H1 (cell line): ENCODE results near the gene SNX24. TPM values are rescaled to one million over a fixed set of nuclear protein-coding genes. Genes with fewer than 3 reads are reported as not detected.

Experiments used
- CTCF ChIA-PET: fragments of 300-600 bp; sonication (Branson Sonifier 250); formaldehyde crosslinking; loops from one replicate; lab custom pipeline; 2021; ENCODE audit not compliant: partially characterized antibody; lab: Charles Lee
- POLR2A ChIA-PET: fragments of 300-600 bp; sonication (Branson Sonifier 250); formaldehyde crosslinking; loops from one replicate; lab custom pipeline; 2021; ENCODE audit warnings: inconsistent platforms; ENCODE audit not compliant: partially characterized antibody; lab: Charles Lee
- DNase-seq, 2 experiments: peaks; one replicate each; pipeline versions ENCODE4 v3.0.0 to v3.0.0-alpha.2; 2010 to 2022; ENCODE audit warnings: low spot score in 2 of 2, low read depth in 1 of 2, mixed read lengths in 1 of 2
- FAIRE-seq: peaks from 2 replicates; lab custom pipeline; 2011; peaks lifted over from hg19 to GRCh38; lab: Jason Lieb, UNC
- H2AFZ ChIP-seq: 2 replicates; pipeline ENCODE4 v1.8.1; 2012; ENCODE audit warnings: low read length, inconsistent platforms
- H2AK5ac ChIP-seq: 2 replicates; pipeline ENCODE4 v1.6.1; 2013; ENCODE audit warnings: low read depth, low read length
- H2BK120ac ChIP-seq: replicated peaks from 2 replicates; pipeline ENCODE3; 2013; ENCODE audit warnings: low read depth, low read length, inconsistent platforms
- H2BK12ac ChIP-seq: 2 replicates; pipeline ENCODE4 v1.6.1; 2013; ENCODE audit warnings: low read depth, low read length
- H2BK15ac ChIP-seq: 2 replicates; pipeline ENCODE4 v1.6.1; 2013; ENCODE audit warnings: low read length
- H2BK20ac ChIP-seq: 2 replicates; pipeline ENCODE4 v1.6.1; 2013; ENCODE audit warnings: low read length
- H2BK5ac ChIP-seq: 2 replicates; pipeline ENCODE4 v1.6.1; 2013; ENCODE audit warnings: low read depth, low read length
- H3K14ac ChIP-seq: 2 replicates; pipeline ENCODE4 v1.6.1; 2013; ENCODE audit warnings: inconsistent platforms; ENCODE audit not compliant: insufficient read length
- H3K18ac ChIP-seq: 2 replicates; pipeline ENCODE4 v1.6.1; 2013; ENCODE audit warnings: low read length; ENCODE audit errors: extremely low read depth
- H3K23ac ChIP-seq: 2 replicates; pipeline ENCODE4 v1.6.1; 2013; ENCODE audit warnings: inconsistent platforms; ENCODE audit not compliant: insufficient read length
- H3K23me2 ChIP-seq: 2 replicates; pipeline ENCODE4 v1.6.1; 2013; ENCODE audit warnings: low read depth, low read length
- H3K27ac ChIP-seq: 2 replicates; pipeline ENCODE4 v1.6.1; 2011; ENCODE audit warnings: low read depth, low read length, inconsistent platforms
- H3K27me3 ChIP-seq, 4 experiments: replicated peaks in 1 of 4; 1 replicate in 1 of 4; 2 replicates in 3 of 4; pipeline versions ENCODE4 v1.6.1 to v1.8.1; 2011 to 2013; ENCODE audit warnings: low read length in 3 of 4, mild to moderate bottlenecking in 3 of 4, inconsistent platforms in 2 of 4, mixed read lengths in 2 of 4, moderate library complexity in 1 of 4; ENCODE audit not compliant: control insufficient read depth in 3 of 4, insufficient read depth in 3 of 4; ENCODE audit errors: extremely low read depth in 1 of 4
- H3K36me3 ChIP-seq, 4 experiments: 2 replicates each; pipeline versions ENCODE4 v1.6.1 to v1.8.1; 2011 to 2013; ENCODE audit warnings: mild to moderate bottlenecking in 4 of 4, low read length in 3 of 4, moderate library complexity in 2 of 4, control low read depth in 1 of 4, inconsistent platforms in 1 of 4; ENCODE audit not compliant: insufficient read depth in 4 of 4, control insufficient read depth in 2 of 4
- H3K4ac ChIP-seq: replicated peaks from 2 replicates; pipeline ENCODE3; 2013; ENCODE audit warnings: low read length, low read depth, mixed read lengths, inconsistent platforms; ENCODE audit not compliant: insufficient read length
- H3K4me1 ChIP-seq, 4 experiments: replicated peaks in 1 of 4; 1 replicate in 1 of 4; 2 replicates in 3 of 4; pipeline versions ENCODE4 v1.6.1 to v1.8.1; 2011 to 2013; ENCODE audit warnings: low read length in 3 of 4, inconsistent platforms in 2 of 4, mixed read lengths in 1 of 4; ENCODE audit not compliant: insufficient read depth in 4 of 4, control insufficient read depth in 3 of 4
- H3K4me2 ChIP-seq, 2 experiments: 2 replicates each; pipeline versions ENCODE4 v1.6.1 to v1.8.1; 2011 to 2013; ENCODE audit warnings: low read depth in 2 of 2, low read length in 2 of 2, control low read depth in 1 of 2, inconsistent platforms in 1 of 2, mild to moderate bottlenecking in 1 of 2; ENCODE audit not compliant: insufficient read depth in 1 of 2
- H3K4me3 ChIP-seq, 4 experiments: fragments of 200-600, 300-600 bp in 1 of 4; sonication (generic), shearing (Covaris generic), sonication (Bioruptor Twin) in 1 of 4; 2 replicates each; pipeline versions ENCODE4 v1.5.1 to v1.8.1; 2011 to 2016; ENCODE audit warnings: low read length in 4 of 4, low read depth in 3 of 4, control low read depth in 2 of 4, inconsistent platforms in 2 of 4, mild to moderate bottlenecking in 2 of 4, mixed read lengths in 1 of 4, moderate library complexity in 1 of 4; ENCODE audit not compliant: insufficient read depth in 2 of 4; ENCODE audit errors: extremely low read depth in 1 of 4
- H3K56ac ChIP-seq: replicated peaks from 2 replicates; pipeline ENCODE3; 2013; ENCODE audit warnings: low read depth, mild to moderate bottlenecking, mixed read lengths, low read length, inconsistent platforms; ENCODE audit not compliant: insufficient read length
- H3K79me1 ChIP-seq: 2 replicates; pipeline ENCODE4 v1.6.1; 2013; ENCODE audit warnings: low read depth, low read length, control low read depth
- H3K79me2 ChIP-seq, 2 experiments: 2 replicates each; pipeline versions ENCODE4 v1.6.1 to v1.8.1; 2012 to 2013; ENCODE audit warnings: low read length in 2 of 2, mild to moderate bottlenecking in 2 of 2, inconsistent platforms in 1 of 2; ENCODE audit not compliant: insufficient read depth in 2 of 2, control insufficient read depth in 1 of 2
- H3K9ac ChIP-seq, 4 experiments: replicated peaks in 1 of 4; 1 replicate in 1 of 4; 2 replicates in 3 of 4; pipeline versions ENCODE4 v1.6.1 to v1.8.1; 2011 to 2013; ENCODE audit warnings: low read depth in 3 of 4, low read length in 3 of 4, control low read depth in 2 of 4, mild to moderate bottlenecking in 2 of 4, moderate library complexity in 2 of 4, inconsistent platforms in 1 of 4; ENCODE audit errors: extremely low read depth in 1 of 4
- H3K9me3 ChIP-seq, 2 experiments: 2 replicates each; pipeline versions ENCODE4 v1.6.1 to v1.8.1; 2012 to 2013; ENCODE audit warnings: mild to moderate bottlenecking in 2 of 2, moderate library complexity in 2 of 2, control low read depth in 1 of 2, inconsistent platforms in 1 of 2, low read depth in 1 of 2, low read length in 1 of 2, mixed read lengths in 1 of 2; ENCODE audit not compliant: insufficient read depth in 2 of 2
- H4K20me1 ChIP-seq, 2 experiments: replicated peaks in 1 of 2; 2 replicates each; pipeline versions ENCODE3 to v1.8.1; 2011 to 2013; ENCODE audit warnings: inconsistent platforms in 2 of 2, low read length in 2 of 2, mild to moderate bottlenecking in 1 of 2; ENCODE audit not compliant: insufficient read depth in 2 of 2, control insufficient read depth in 1 of 2
- H4K5ac ChIP-seq: 2 replicates; pipeline ENCODE4 v1.6.1; 2013; ENCODE audit warnings: low read length, low read depth, mixed read lengths, inconsistent platforms; ENCODE audit not compliant: insufficient read length
- H4K8ac ChIP-seq: 2 replicates; pipeline ENCODE4 v1.8.0; 2013; ENCODE audit warnings: mild to moderate bottlenecking, moderate library complexity, low read length, inconsistent platforms; ENCODE audit not compliant: insufficient read depth; ENCODE audit errors: extremely low read depth
- H4K91ac ChIP-seq: replicated peaks from 2 replicates; pipeline ENCODE3; 2013; ENCODE audit warnings: low read length, mixed read lengths, inconsistent platforms; ENCODE audit not compliant: insufficient read length
- BRCA1 ChIP-seq: IDR thresholded peaks from 2 replicates; pipeline ENCODE4 v1.6.1; 2012; ENCODE audit warnings: low read depth, low read length, improper control_type of control experiment
- CHD1 ChIP-seq: IDR thresholded peaks from 2 replicates; pipeline ENCODE4 v1.6.1; 2012; ENCODE audit warnings: low read depth, low read length, improper control_type of control experiment
- CREB1 ChIP-seq: IDR thresholded peaks from 2 replicates; pipeline ENCODE4 v1.6.1; 2012; ENCODE audit warnings: inconsistent platforms
- CTCF ChIP-seq, 3 experiments: IDR thresholded peaks; 1 replicate in 2 of 3; 2 replicates in 1 of 3; pipeline versions ENCODE4 v1.5.1 to v1.6.1; 2011; ENCODE audit warnings: low read length in 3 of 3, mild to moderate bottlenecking in 3 of 3, inconsistent platforms in 2 of 3, low read depth in 1 of 3, moderate library complexity in 1 of 3; ENCODE audit not compliant: insufficient read depth in 1 of 3; ENCODE audit errors: control extremely low read depth in 1 of 3
- MAFK ChIP-seq: IDR thresholded peaks from 2 replicates; pipeline ENCODE4 v1.6.1; 2012; ENCODE audit warnings: low read depth, mild to moderate bottlenecking, improper control_type of control experiment, low read length
- SIRT6 ChIP-seq: IDR thresholded peaks from one replicate; pipeline ENCODE4 v1.7.1; 2012; ENCODE audit warnings: low read length, inconsistent platforms
- SP2 ChIP-seq: IDR thresholded peaks from 2 replicates; pipeline ENCODE4 v1.6.1; 2012; ENCODE audit warnings: mild to moderate bottlenecking, low read length, inconsistent platforms
- TCF12 ChIP-seq: IDR thresholded peaks from 2 replicates; pipeline ENCODE4 v1.6.1; 2011; ENCODE audit warnings: low read depth, mild to moderate bottlenecking, low read length
- WGBS, 2 experiments: shearing (Covaris generic) in 1 of 2; methylation state at CpG; one replicate each; pipeline versions ENCODE4 v1.1.6 to v1.1.7; 2013 to 2015; ENCODE audit warnings: low lambda C conversion rate in 2 of 2, mixed read lengths in 2 of 2, inconsistent platforms in 1 of 2, low coverage in 1 of 2, missing lambda C conversion rate in 1 of 2; ENCODE audit not compliant: insufficient replicate concordance in 2 of 2, insufficient coverage in 1 of 2, insufficient read length in 1 of 2; ENCODE audit errors: extremely low coverage in 1 of 2, missing lambda C conversion rate in 1 of 2; 5-methylcytosine and 5-hydroxymethylcytosine counted together
- polyA plus RNA-seq, 7 experiments: library from polyadenylated mRNA; depleted of rRNA in 3 of 7; stranded (reverse) in 5 of 7; unstranded in 2 of 7; fragments of >200 nt in 5 of 7; fragments of 200-250 nt in 2 of 7; gene quantifications; 1 replicate in 5 of 7; 2 replicates in 1 of 7; 4 replicates in 1 of 7; pipeline versions ENCODE4 v1.2.1 to v1.2.3, GENCODE V29; 2011 to 2013; ENCODE audit warnings: missing spikeins in 2 of 7, mixed read lengths in 2 of 7
- total RNA-seq: library from RNA; stranded (reverse); fragmentation: NEBNext Ultra II Directional; extraction: Animal tissue kit (Norgen Biotek cat#: 25700); gene quantifications from 2 replicates; pipeline ENCODE4 v1.2.1, GENCODE V29; 2021

SNX24 gene
- total and polyA plus RNA-seq, 2 of the 8 experiments (the other 6 are each of a cell fraction or from before 2014, with no cell fraction given): 7.3 to 14.3 TPM

- no peak for FAIRE-seq
- 90% methylated on average over 4 of the region's 4 CpGs; no CpG with 5 or more reads in 1 of the 2 experiments for WGBS, 2 experiments
- no peak overlapping the region for H3K9ac ChIP-seq
- TF ChIP-seq TCF12 (no peak), CTCF (IDR thresholded peaks at IDR 0.05; ENCODE audit: control extremely low read depth in 1 of 3, insufficient read depth in 1 of 3, low read depth in 1 of 3, low read length in 3 of 3) (no peak), SIRT6 (no peak), SP2 (no peak), CREB1 (no peak), BRCA1 (no peak), CHD1 (no peak), MAFK (no peak)
Measured at GRCh38 chr5:122972877-122973276, 127.5 kb downstream of the SNX24 start.

More at GRCh38 chr5:122972877-122973276, 127.5 kb downstream of the SNX24 start:
- Histone ChIP-seq H2BK5ac (no peak overlapping the region), H4K20me1 (no peaks in the 10 kb centered on the region), H3K9me3 (no peaks in the 10 kb centered on the region), H2BK15ac (no peak overlapping the region), H2BK20ac (no peak overlapping the region), H2BK12ac (no peak overlapping the region), H3K18ac (no peak overlapping the region), H3K79me1 (no peaks in the 10 kb centered on the region), H3K36me3 (no peaks in the 10 kb centered on the region), H2AFZ (no peak overlapping the region), H3K23ac (no peak overlapping the region), H3K4me2 (no peak overlapping the region), H4K8ac (no peak overlapping the region), H3K14ac (no peak overlapping the region), H3K4me1 (peaks cover 0 to 2% (median 0%) of the 10 kb centered on the region in 4 experiments; a peak in 1 of 7 replicates), H3K4ac (no peak overlapping the region), H4K5ac (no peak overlapping the region), H3K27ac (no peak overlapping the region), H3K79me2 (no peaks in the 10 kb centered on the region), H2AK5ac (no peak overlapping the region), H3K56ac (no peak overlapping the region), H3K23me2 (no peaks in the 10 kb centered on the region), H2BK120ac (no peak overlapping the region), H3K27me3 (no peaks in the 10 kb centered on the region), H4K91ac (no peak overlapping the region), H3K4me3 (no peak overlapping the region)
- DNase-seq: no peak
- ChIA-PET CTCF (interaction anchor here (1.1 to 1.4 kb wide), 2 partner anchors 11 to 14 kb away, joined by 3 read pairs; no protein-coding TSS in a partner anchor), POLR2A (no interaction called here)
